ENCODE results near the gene SMURF1.
"Not testable (repeated sequence)": the region's sequence is repeated elsewhere in the genome, so short reads cannot be mapped to it uniquely, and the experiment has no call there.

Gene SMURF1

DNA sequence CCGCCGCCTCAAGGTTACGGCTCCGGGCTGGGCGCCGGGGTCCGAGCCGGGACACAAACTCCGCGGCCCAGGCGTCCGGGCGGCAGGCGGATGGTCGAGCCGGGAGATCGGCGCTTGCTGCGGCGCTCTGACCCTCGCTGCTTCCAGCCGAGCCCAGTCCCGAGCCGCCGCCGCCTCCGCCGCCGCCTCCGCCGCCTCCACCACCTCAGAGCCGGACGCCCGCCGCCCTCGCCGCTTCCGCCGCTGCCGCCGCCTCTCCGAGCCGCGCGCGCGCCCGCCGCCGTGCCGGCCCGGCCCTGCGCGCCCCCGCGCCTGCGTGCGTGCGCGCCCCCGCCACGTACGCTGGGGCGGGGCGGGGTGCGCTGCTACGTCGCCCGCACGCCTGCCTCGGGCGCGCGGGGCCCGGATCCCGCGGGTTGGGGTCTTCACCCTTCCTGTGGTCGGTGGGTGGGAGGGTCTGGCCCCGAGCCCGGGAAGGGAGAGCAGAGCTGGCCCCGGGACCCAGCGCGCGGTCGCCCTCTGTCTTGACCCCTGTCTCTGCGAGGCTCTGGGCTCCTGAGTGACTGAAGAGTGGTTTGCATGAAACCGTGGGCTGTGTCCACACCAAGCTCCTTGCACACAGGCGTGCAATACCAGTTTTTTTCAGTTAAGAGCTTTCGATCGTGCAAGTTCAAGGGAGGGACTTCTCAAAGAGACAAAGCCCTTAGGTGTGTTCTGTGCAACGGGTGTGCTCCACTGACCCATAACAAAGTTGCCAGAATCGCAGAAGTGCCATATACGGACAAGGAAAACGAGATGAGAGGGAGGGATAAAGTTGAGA lies at the start of gene SMURF1:
Gene SMURF1 (minus strand): TSS at position 256 of the 820 bp plus-strand sequence. CDS start 328 bp downstream, outside the sequence.
- peak; percentile 62 for DNase-seq

DNA sequence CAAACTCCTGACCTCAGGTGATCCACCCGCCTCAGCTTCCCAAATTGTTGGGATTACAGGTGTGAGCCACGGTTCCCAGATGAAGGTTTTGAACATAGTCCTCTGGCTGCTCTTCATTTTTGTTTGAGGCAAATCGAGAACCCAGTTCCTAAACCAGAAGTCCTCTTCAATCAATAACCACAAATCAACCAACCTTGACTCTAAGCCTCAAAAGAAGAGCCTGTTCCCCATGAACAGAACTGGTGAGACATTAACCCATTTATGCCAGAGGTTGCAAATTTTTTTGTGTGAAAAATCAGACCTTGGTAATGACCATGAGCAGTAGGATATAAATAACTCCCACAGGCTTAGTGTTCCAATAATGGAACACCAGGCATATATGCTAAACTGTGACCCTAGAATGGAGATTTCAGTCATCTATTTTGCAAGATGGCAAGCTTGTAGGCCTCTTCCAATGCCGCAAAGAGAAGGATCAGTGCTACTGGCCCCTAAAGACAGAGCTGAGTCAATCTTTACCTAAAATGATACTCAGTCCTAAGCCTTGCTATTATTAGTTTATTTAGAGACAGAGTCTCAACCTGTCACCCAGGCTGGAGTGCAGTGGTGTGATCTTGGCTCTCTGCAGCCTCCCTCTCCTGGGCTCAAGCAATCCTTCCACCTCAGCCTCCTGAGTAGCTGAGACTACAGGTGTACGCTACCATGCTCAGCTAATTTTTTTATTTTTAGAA lies 48.1 kb upstream of the SMURF1 start:
- no peak for DNase-seq

DNA sequence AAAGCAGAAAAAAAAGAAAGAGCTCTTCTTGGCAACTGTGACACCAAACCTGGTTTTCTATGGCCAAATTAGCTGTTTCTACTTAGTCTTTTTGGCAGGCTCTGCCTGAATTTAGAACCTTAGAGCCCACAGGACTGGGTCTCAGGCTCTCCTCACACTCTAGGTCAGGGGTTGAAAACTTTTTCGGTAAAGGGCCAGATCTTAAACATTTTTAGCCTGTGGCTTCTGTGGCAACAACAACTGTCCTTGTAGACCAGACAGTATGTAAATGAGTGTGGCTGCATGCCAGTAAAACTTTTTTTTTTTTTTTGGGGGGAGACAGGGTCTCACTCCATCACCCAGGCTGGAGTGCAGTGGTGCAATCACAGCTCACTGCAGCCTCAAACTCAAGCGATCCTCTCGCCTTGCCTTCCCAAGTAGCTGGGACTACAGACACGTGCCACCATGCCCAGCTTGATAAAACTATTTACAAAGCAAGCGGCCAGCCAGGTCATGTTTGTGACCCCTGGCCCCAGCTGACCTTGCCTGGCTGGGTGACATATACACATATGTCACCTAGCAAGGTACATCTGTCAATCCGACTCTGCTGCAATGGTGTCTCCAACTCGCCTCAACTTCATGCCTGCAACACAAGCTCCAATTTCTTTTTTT lies 46.6 kb upstream of the SMURF1 start:
- DNase-seq: no peak

DNA sequence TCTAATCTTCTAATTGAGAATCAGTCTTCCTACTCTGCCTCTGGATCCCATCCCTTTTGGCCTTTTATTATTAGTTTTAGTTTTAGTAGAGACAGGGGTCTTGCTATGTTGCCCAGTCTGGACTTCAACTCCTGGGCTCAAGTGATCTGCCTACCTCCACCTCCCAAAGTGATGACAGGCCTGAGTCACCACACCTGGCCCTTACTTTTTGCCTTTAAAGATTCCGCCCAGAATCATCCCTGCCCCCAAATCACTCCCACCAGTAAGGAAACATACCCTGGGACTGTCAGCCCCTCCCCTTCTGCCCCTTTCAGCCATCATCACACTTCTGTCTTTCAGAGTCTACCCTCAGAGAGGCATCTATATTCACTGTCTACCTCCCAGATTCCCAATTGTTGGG lies 45.3 kb upstream of the SMURF1 start:
- no peak for DNase-seq

DNA sequence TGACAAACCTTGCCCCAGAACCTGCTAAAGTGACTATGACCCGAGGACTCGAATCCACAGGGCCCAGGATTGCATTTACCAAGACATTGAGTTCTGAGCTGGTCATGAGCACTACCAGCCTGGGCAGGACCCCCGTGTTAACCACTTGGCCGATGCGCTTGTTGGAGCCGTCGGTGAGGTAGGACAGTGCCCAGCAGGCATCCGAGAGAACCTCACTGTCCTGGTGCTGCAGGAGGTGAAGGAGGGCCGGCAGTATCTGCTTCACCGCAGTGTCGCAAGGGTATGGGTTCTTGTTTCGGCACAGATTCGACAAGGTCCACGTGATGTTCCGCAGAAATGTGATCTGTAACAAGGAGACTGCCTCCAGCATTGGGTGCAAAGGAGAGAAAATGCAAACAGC lies 44.3 kb upstream of the SMURF1 start:
- no peak for DNase-seq

DNA sequence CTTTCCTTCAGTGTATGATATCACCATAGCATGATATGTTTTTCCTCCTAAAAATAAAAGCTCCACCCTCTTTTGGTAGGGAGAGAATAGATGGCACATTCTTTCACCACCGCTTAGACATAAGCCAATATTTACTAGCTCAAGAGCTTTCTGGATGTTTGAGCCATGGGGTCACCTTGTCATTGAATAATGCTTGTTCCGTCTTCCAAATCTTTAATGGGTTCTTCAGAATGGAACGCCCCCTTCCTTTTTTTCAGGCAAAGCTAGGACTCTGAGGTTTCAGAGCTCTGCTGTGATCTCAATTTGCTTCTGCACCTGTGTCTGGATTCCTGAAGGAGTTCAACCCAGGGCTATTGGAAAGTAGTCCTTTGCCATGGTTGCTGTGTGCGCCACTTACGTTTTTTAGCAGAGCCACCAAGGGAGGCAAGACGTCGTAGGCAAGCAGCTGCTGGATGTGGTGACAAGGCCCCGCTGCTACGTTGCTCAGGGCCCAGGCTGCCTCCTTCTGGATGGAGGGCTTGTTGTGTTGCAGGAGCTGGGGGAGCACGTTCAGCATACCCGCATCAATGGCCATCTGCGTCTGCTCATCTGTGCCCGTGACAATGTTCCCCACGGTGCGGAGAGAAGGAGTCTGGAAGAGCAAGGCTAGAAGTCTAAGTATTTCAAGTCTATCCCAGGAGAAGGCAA lies 40.8 kb upstream of the SMURF1 start:
- DNase-seq: no peak

DNA sequence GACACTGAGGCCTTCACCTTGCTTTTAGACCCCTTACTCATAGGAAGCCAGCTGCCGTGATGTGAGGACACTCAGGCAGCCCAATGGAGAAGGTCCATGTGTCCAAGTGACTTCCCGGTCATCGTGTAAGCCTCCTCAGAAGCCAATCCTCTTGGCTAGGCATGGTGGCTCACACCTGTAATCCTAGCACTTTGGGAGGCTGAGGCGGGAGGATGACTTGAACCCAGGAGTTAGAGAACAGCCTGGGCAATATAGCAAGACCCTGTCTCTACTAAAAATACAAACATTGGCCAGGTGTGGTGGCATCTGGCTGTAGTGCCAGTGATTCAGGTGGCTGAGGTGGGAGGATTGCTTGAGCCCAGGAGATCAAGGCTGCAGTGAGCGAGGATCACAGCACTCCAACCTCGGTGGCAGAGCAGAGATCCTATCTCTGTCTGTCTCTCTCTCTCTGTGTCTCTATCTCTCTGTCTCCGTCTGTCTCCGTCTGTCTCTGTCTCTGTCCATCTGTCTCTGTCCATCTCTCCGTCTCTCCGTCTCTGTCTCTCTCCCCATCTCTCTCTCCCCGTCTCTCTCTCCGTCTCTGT lies 36.3 kb upstream of the SMURF1 start:
- no peak for DNase-seq

DNA sequence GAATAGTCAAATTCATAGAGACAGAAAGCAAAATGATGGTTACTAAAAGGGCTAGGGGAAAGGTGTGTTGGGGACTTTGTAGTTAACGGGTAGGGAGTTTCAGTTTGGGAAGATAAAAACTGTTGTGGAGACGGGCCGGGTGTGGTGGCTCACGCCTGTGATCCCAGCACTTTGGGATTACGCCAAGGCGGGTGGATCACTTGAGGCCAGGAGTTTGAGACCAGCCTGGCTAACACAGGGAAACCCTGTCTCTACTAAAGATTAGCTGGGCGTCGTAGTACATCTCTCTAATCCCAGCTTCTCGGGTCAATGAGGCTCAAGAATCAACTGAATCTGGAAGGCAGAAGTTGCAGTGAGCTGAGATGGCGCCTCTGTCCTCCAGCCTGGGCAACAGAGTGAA lies 33.3 kb upstream of the SMURF1 start:
- DNase-seq: no peak

DNA sequence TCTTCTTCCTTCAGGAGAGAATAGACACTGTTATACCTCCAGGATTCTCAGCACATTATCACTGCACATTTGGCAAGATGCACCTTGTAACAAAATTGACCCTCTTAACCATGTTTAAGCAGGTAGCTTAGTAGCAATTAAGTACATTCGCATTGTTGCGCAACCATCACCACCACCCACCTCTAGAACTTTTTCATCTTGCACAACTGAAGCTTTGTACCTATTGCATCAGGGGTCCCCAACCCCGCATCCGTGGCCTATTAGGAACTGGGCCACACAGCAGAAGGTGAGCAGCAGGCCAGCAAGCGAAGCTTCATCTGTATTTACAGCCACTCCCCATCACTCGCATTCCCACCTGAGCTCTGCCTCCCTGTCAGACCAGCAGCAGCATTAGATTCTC lies 29.9 kb upstream of the SMURF1 start:
- DNase-seq: no peak

DNA sequence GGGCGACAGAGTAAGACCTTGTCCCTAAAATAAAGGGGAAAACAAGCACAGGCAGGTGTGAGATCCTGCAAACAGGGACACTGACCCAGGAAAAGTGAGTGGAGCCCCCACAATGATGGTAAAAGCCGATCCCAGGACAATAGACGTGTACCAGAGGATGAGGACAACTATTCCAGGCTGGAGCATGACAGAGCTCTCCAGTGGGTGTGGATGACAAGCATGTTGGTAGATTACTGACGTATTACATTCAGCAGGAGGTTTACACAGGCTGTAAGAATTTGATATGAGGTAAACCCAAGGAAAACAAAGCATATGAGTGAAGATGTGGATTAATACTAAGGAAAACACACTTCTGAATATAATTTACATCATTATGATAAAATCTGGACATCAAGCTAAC lies 27.8 kb upstream of the SMURF1 start:
- DNase-seq: no peak

DNA sequence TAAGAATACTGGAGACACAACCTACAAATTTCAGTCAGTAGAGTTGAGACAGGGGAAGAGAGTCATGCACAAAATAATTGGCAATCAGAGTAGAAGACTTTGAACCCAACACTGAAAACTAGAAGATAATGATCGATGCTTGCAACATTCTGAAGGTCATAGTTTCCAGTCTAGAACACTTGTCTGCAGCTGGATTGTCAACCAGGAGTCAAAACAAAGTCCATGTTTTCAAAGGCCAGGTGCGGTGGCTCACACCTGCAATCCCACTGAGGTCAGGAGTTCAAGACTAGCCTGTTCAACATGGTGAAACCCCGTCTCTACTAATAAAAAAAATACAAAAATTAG lies 26.8 kb upstream of the SMURF1 start:
- no peak for DNase-seq

DNA sequence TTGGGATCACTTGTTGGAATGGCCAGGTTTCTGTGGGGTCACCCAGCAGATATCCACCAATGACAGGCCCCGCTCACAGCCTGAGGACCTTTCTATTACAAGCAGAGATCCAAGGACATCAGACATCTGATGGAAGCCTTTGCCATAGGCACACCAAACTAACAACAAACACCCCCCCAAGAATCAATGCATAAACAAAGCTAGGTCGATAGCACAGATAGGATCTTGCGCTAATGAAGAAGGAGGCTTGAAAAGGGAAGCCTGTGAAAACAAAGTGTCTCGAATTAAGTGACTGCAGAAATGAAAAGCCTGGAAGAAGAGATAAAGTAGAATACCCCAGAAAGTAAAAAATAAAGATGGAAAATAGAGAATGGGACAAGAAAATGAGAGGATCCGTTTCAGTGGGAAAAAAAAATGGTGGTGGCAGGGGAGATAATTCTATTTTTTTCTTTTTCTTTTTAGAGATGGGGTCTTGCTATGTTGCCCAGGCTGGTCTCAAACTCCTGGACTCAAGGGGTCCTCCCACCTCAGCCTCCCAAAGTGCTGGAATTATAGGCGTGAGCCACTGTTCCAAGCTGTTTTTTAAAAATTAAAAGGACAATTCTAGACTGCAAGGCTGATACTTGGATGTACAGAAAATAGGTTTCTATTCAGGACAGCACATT lies 26.3 kb upstream of the SMURF1 start:
- DNase-seq: no peak

DNA sequence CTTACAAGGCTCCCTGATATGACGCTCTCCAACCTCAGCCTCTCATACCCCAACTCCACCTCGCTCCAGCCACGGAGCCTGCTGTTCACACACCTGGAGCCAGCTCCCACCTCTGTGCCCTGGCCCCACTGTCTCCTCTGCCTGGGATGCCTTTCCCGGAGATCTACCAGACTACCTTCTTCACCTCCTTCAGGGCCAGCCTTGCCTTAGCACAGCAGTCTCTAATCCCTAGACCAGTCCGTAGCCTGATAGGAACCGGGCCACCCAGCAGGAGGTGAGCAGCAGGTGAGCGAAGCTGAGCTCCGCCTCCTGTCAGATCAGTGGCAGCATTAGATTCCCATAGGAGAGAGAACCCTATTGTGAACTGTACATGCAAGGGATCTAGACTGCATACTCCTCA lies 23.2 kb upstream of the SMURF1 start:
- no peak for DNase-seq

DNA sequence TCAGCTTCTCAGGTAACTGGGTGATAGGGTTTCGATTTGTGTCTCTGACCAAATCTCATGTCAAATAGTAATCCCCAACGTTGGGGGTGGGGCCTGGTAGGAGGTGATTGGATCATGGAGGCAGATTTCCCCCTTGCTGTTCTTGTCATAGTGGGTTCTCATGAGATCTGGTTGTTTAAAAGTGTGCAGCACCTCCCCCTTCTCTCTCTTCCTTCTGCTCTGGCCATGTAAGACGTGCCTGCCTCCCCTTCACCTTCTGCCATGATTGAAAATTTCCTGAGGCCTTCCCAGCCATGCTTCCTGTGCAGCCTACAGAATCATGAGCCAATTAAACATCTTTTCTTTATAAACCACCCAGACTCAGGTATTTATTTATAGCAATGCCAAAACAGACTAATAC lies 21.9 kb upstream of the SMURF1 start:
- no peak for DNase-seq

DNA sequence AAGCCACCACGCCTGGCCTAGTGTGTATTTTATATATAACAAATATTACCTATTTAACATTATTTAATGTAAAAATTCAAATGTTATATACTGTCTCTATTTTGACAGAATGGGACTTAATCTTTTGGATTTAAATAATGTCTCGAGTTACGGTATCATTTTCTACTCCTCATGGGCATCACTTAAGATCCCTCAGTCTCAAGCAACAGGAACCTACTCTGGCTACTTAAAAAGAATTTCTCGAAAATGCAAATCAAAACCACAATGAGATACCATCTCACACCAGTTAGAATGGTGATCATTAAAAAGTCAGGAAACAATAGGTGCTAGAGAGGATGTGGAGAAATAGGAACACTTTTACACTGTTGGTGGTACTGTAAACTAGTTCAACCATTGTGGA lies 19.8 kb upstream of the SMURF1 start:
- DNase-seq: not testable (repeated sequence)

DNA sequence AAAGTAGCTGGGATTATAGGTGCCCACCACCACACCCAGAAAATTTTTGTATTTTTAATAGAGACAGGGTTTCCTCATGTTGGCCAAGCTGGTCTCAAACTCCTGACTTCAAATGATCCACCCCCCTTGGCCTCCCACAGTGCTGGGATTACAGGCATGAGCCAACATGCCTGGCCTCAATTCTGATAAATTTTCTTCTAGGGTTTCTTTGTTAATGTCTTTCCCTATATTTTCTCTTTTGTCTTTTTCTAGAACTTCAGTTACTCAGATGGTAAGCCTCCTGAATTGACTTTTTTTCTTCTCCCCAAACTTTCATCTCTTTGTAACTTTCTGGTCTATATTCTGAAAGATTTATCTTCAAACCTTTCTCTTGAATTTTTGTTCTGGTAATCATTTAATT lies 12.7 kb upstream of the SMURF1 start:
- DNase-seq: no peak

DNA sequence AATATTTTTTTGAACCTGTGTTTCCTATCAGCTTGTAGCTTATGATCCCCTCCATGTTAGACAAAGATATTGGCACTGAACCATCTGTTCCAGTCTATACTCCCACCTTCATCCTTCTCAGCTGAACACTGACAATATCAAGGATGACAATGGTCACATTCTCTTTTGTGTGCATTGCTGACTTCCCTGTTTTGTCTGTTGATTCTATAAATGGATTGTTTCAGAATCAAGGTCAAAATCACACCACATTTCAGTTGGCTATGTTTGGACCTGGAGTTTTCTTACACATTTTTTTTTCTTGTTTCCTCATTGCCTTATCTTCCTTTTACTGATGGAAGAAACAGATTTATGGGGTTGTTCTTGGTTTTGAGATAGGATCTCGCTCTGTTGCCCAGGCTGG lies 11.3 kb upstream of the SMURF1 start:
- DNase-seq: no peak

DNA sequence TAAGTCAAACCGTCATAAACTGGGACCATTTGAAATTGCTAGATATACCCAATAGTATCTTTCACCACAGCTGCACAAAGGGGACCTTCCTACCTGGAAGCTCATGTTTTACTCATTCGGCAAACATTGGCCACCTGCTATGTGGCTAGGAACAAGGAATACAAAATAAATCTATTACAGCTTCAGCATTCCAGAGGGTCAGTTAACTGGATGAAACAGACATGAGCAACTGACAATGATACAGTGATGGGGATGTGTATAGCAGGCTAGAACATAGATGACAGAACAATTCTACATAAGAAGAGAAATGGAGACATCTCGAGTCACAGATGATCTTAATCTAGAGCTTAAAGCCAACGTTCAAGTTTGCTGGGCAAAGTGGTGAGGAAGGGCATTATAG lies 3.1 kb upstream of the SMURF1 start:
- no peak for DNase-seq

DNA sequence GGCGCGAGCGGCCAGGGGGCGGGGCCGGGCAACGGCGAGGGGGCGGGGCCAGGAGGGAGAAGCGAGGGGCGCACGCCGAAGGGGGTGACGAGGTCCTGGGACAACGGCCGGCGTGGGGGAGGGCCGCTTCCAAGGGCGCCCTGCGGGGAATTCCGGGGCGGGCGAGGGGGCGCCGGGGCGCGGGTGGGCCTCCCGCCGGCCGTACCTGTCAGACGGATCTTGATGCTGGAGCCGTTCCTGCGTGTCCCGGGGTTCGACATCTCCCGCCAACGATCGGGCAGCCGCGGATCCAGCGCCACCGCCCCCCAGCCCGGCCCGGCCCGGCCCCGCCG lies 421 bp downstream of the SMURF1 start:
- DNase-seq: no peak

DNA sequence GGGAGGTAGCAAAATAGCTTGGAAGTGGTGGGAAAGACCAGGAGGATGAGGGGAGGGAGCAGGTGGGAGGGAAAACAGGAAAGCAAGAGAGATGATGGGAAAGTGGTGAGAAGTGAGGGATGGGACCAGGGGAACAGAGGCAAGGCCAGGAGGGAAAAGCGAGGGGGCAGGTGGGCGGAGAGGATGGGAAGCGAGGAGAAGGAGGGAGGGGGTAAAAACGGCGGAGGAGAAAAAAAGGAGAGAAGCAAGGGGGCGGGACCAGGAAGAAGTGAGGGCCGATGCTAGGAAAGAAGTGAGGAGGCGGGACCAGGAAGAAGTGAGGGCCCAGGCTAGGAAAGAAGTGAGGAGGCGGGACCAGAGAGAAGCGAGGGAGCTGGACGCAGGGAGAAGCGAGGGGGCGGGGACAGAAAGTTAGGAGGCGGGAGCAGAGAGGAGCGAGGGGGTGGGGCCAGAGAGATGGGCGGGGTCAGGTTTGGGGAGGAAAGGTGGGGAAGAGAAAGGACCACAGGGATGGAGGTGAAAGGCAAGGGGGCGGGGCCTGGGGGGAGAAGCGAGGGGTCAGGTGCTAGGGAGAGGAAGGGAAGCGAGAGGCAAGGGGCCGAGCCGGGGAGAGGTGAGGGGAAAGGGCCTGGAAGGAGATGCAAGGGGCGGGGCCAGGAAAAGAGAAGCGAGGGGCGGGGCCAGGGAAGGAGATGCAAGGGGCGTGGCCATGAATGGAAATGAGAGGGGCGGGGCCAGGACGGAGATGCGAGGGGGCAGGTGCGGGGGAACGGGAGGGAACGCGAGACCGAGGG lies 984 bp downstream of the SMURF1 start:
- peak; percentile 88 for DNase-seq

DNA sequence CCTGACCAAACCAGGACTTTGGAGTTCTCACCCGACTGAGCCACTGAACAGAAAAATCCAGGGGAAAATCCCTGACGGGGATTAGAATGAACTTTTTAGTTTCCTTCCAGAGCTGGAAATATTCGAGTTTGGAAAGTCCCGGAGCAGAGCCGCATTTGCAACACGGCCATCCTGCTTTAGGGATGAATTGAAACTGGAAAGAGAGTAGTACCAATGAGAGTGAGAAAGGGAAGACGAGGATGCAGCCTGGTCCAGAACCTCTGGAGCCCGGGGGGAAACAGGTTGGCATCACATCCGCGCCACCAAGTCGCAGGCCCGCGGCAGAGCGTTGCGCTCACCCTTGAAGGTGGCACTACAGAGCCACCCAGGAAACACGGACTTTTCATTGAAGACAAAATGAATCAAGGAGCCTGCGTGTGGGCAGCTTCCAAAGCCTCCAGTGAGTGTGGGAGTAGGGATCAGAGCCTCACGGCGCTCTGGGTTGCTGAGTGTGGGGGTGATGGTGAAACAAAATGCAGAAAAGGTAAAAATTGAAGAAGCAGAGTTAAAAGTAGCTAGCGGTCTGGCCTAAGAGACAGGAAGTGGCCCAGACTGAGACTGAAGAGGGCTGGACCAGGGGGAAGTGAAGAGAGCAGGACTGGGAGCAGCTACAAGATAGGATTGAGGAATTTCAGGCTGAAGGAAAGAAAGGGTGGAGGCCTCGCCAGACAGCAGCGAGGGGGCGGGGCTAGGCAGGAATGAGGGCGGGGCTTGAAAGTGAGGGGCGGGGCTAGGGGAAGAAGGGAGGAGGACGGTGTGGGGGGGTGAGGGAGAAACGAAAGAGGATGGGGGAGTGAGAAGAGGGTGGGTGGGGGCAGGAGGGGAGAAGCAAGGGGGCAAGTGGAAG lies 1.8 kb downstream of the SMURF1 start:
- DNase-seq: peak; percentile 66
